BLaER1 treated with 17β-estradiol and CSF1 and Interleukin-3, amounts not matched to agents 10 nM and 100 nM (cell line): ENCODE results near the gene BCAS3.
"Not testable (repeated sequence)": the region's sequence is repeated elsewhere in the genome, so short reads cannot be mapped to it uniquely, and the experiment has no call there.

Experiments used
- H3K27ac ChIP-seq, 11 experiments: shearing (Covaris generic); formaldehyde crosslinking; 2 replicates each; pipeline ENCODE4 v1.8.1; 2022
- H3K27me3 ChIP-seq, 11 experiments: shearing (Covaris generic); formaldehyde crosslinking; 2 replicates each; pipeline ENCODE4 v1.8.1; 2022
- H3K36me3 ChIP-seq, 11 experiments: shearing (Covaris generic); formaldehyde crosslinking; 2 replicates each; pipeline ENCODE4 v1.8.1; 2022
- H3K4me1 ChIP-seq, 10 experiments: shearing (Covaris generic); formaldehyde crosslinking; 2 replicates each; pipeline ENCODE4 v1.8.1; 2022
- H3K4me2 ChIP-seq, 11 experiments: shearing (Covaris generic); formaldehyde crosslinking; 2 replicates each; pipeline ENCODE4 v1.8.1; 2022
- H3K4me3 ChIP-seq, 10 experiments: shearing (Covaris generic); formaldehyde crosslinking; 2 replicates each; pipeline ENCODE4 v1.8.1; 2022
- H3K9ac ChIP-seq, 11 experiments: shearing (Covaris generic); formaldehyde crosslinking; 2 replicates each; pipeline ENCODE4 v1.8.1; 2022
- H3K9me3 ChIP-seq, 11 experiments: shearing (Covaris generic); formaldehyde crosslinking; replicated peaks in 1 of 11; 2 replicates each; pipeline ENCODE4 v1.8.1; 2022
- H4K20me1 ChIP-seq, 11 experiments: shearing (Covaris generic); formaldehyde crosslinking; 2 replicates each; pipeline ENCODE4 v1.8.1; 2022
- Cebpa-rat ChIP-seq, 11 experiments: shearing (Covaris generic); IDR thresholded peaks; 2 replicates each; pipeline ENCODE4 v1.8.1; 2022

BCAS3 gene

GRCh38 chr17:60804831-60805230 is 127.2 kb downstream of the BCAS3 start:
- no peak overlapping the region for H3K4me3 ChIP-seq
- no peak for TF ChIP-seq Cebpa-rat (IDR thresholded peaks at IDR 0.05)
- H3K36me3 ChIP-seq = no peaks in the 10 kb centered on the region
- H3K9me3 ChIP-seq = no peaks in the 10 kb centered on the region
- H3K27me3 ChIP-seq = no peaks in the 10 kb centered on the region
- H3K9ac ChIP-seq = no peak overlapping the region
- peaks cover 0 to 9% (median 3%) of the 10 kb centered on the region in 10 experiments; a peak in 10 of 20 replicates for H3K4me1 ChIP-seq
- no peaks in the 10 kb centered on the region for H4K20me1 ChIP-seq
- no peak overlapping the region for H3K27ac ChIP-seq
- no peak overlapping the region for H3K4me2 ChIP-seq

DNA sequence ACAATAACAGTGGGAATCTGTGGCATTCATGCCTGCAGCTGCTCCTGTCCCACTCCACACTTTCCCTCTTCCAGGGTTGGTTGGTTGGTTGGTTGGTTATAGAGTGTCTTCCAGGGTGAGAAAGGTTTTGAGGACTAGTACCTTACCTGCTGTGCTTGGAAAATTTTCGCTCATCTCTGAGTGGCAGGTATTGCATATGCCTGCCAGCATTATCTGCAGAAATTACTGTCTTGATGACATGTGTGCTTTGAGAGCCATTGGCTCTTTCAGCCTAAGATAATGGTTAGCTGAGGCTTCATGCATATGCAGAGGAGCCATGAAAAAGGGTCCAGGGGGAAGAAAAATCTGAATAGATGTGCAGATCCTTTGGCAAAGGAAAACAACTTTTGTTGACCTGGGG is 131.8 kb downstream of the BCAS3 start:
- Histone ChIP-seq H3K36me3 (no peaks in the 10 kb centered on the region), H3K4me2 (peak overlapping the region in 4 of 11 experiments; percentile 40 to 61 (median 56); a peak in 6 of 22 replicates), H3K27ac (no peak overlapping the region), H3K27me3 (no peaks in the 10 kb centered on the region), H4K20me1 (no peaks in the 10 kb centered on the region), H3K4me3 (no peak overlapping the region), H3K9me3 (peaks cover 0 to 17% (median 5%) of the 10 kb centered on the region in 11 experiments; a peak in 12 of 22 replicates), H3K4me1 (peaks cover 0 to 20% (median 12%) of the 10 kb centered on the region in 10 experiments; a peak in 10 of 20 replicates), H3K9ac (no peak overlapping the region)
- no peak for TF ChIP-seq Cebpa-rat (IDR thresholded peaks at IDR 0.05)

GRCh38 chr17:60814941-60815340 is 137.3 kb downstream of the BCAS3 start:
- H3K9ac ChIP-seq, H3K36me3 ChIP-seq, H3K4me2 ChIP-seq, H4K20me1 ChIP-seq, H3K4me3 ChIP-seq, H3K27me3 ChIP-seq, H3K27ac ChIP-seq: not testable (repeated sequence)
- Histone ChIP-seq H3K4me1 (peaks cover 0 to 31% (median 8%) of the 10 kb centered on the region in 10 experiments; a peak in 10 of 20 replicates), H3K9me3 (peaks cover 0 to 18% (median 5%) of the 10 kb centered on the region in 11 experiments; a peak in 13 of 22 replicates)

DNA sequence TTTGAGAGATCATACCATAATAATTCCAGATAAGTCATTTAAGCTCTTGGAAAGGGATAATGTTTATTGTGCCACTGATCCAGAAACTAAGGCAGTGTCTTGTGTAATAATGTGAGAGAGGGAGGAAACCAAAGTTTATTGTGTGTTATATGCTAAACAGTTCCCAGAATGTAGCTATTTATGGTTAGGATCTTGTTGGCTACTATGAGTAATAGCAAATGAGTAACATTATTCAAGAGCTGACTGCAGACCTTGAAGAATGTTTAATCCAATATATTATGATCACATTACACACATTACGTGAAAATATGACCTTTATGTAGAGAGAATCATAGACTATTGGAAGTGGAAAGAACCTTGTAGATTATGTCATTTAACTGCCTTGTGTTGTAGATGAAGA is 139.5 kb downstream of the BCAS3 start:
- no peak overlapping the region for H3K4me3 ChIP-seq
- H3K9ac ChIP-seq = no peak overlapping the region
- no peaks in the 10 kb centered on the region for H3K36me3 ChIP-seq
- H4K20me1 ChIP-seq = no peaks in the 10 kb centered on the region
- H3K4me1 ChIP-seq = peaks cover 0 to 23% (median 0%) of the 10 kb centered on the region in 10 experiments; a peak in 6 of 20 replicates
- H3K9me3 ChIP-seq = peaks cover 0 to 18% (median 5%) of the 10 kb centered on the region in 11 experiments; a peak in 8 of 22 replicates
- peak overlapping the region in 3 of 11 experiments; percentile 30 to 68 (median 57); a peak in 5 of 22 replicates for H3K4me2 ChIP-seq
- H3K27me3 ChIP-seq = no peaks in the 10 kb centered on the region
- TF ChIP-seq Cebpa-rat (IDR thresholded peaks at IDR 0.05) = no peak
- peak overlapping the region in 1 of 11 experiments; percentile 32; a peak in 1 of 22 replicates for H3K27ac ChIP-seq

- Histone ChIP-seq H3K9ac (no peak overlapping the region), H4K20me1 (no peaks in the 10 kb centered on the region), H3K9me3 (peaks cover 0 to 7% (median 0%) of the 10 kb centered on the region in 11 experiments; a peak in 1 of 22 replicates), H3K4me1 (peaks cover 0 to 37% (median 3%) of the 10 kb centered on the region in 10 experiments; a peak in 10 of 20 replicates), H3K27ac (no peak overlapping the region), H3K27me3 (no peaks in the 10 kb centered on the region), H3K4me3 (no peak overlapping the region), H3K4me2 (no peak overlapping the region; a peak in 1 of 22 replicates), H3K36me3 (no peaks in the 10 kb centered on the region)
- TF ChIP-seq Cebpa-rat (IDR thresholded peaks at IDR 0.05) = no peak
Measured at GRCh38 chr17:60819447-60820130, 141.9 kb downstream of the BCAS3 start.

- H4K20me1 ChIP-seq = no peaks in the 10 kb centered on the region
- H3K36me3 ChIP-seq = no peaks in the 10 kb centered on the region
- no peak overlapping the region for H3K9ac ChIP-seq
- no peak for TF ChIP-seq Cebpa-rat (IDR thresholded peaks at IDR 0.05)
- no peaks in the 10 kb centered on the region for H3K27me3 ChIP-seq
- H3K4me1 ChIP-seq = peaks cover 0 to 19% (median 3%) of the 10 kb centered on the region in 10 experiments; a peak in 10 of 20 replicates
- no peaks in the 10 kb centered on the region for H3K9me3 ChIP-seq
- H3K4me2 ChIP-seq = peak overlapping the region in 5 of 11 experiments; percentile 1 to 59 (median 44); a peak in 8 of 22 replicates
- H3K4me3 ChIP-seq = no peak overlapping the region
- H3K27ac ChIP-seq = 0 out of 22 replicates have a peak overlapping the region, but pooled peaks of 1 of the 11 experiments have one; percentile 5
Measured at GRCh38 chr17:60823515-60823914, 145.9 kb downstream of the BCAS3 start.

- Histone ChIP-seq H3K4me2 (no peak overlapping the region), H4K20me1 (no peaks in the 10 kb centered on the region), H3K4me3 (no peak overlapping the region), H3K27me3 (no peaks in the 10 kb centered on the region), H3K36me3 (no peaks in the 10 kb centered on the region), H3K9ac (no peak overlapping the region), H3K27ac (no peak overlapping the region), H3K4me1 (peaks cover 0 to 14% (median 3%) of the 10 kb centered on the region in 10 experiments; a peak in 10 of 20 replicates), H3K9me3 (no peaks in the 10 kb centered on the region)
- TF ChIP-seq Cebpa-rat (IDR thresholded peaks at IDR 0.05) = no peak
Measured at GRCh38 chr17:60825351-60825750, 147.7 kb downstream of the BCAS3 start.

DNA sequence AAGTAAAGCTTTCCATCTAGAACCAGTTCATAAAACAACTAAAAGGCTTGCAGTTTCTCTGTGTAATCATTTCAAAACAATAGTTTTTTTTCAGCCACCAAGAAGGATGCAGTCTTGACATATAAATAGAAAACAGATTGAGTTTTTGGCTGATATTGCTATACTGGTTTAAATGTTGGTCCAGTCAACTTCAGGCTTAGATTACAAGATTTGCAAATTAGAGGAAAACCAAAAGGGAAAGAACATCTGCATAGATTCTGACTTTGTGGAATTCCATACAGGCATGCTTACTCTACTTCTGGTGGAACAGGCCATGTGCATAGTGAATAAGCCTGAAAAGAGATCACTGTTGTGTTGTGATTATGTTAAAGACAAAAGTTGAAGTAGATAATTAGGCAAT is 150.3 kb downstream of the BCAS3 start:
- Histone ChIP-seq H3K36me3 (no peaks in the 10 kb centered on the region), H3K4me1 (peaks cover 0 to 14% (median 3%) of the 10 kb centered on the region in 10 experiments; a peak in 10 of 20 replicates), H3K9me3 (no peaks in the 10 kb centered on the region), H3K4me3 (no peak overlapping the region), H3K9ac (no peak overlapping the region), H3K4me2 (no peak overlapping the region), H3K27me3 (no peaks in the 10 kb centered on the region), H4K20me1 (no peaks in the 10 kb centered on the region), H3K27ac (no peak overlapping the region)
- no peak for TF ChIP-seq Cebpa-rat (IDR thresholded peaks at IDR 0.05)

GRCh38 chr17:60832151-60832585 is 154.5 kb downstream of the BCAS3 start:
- H3K36me3 ChIP-seq = no peaks in the 10 kb centered on the region

More at GRCh38 chr17:60832151-60832585, 154.5 kb downstream of the BCAS3 start:
- H3K4me1 ChIP-seq = no peaks in the 10 kb centered on the region; a peak in 1 of 20 replicates
- no peak overlapping the region for H3K4me3 ChIP-seq
- H3K9ac ChIP-seq = no peak overlapping the region
- no peaks in the 10 kb centered on the region for H4K20me1 ChIP-seq
- no peaks in the 10 kb centered on the region for H3K9me3 ChIP-seq
- no peak overlapping the region for H3K4me2 ChIP-seq
- H3K27ac ChIP-seq = no peak overlapping the region
- no peak for TF ChIP-seq Cebpa-rat (IDR thresholded peaks at IDR 0.05)
- no peaks in the 10 kb centered on the region for H3K27me3 ChIP-seq
